GM12874 (cell line): ENCODE data around the gene RTP1.

Experiments used
- CTCF ChIP-seq: IDR thresholded peaks from 2 replicates; pipeline ENCODE4 v1.5.1; 2011; ENCODE audit warnings: low read depth, mild to moderate bottlenecking, control low read depth, low read length, moderate library complexity; ENCODE audit not compliant: insufficient read depth

Gene RTP1

GRCh38 chr3:187205683-187206082 lies 8.4 kb downstream of the RTP1 start:
- TF ChIP-seq CTCF, result no peak

GRCh38 chr3:187207062-187207461 lies 9.8 kb downstream of the RTP1 start:
- TF ChIP-seq CTCF, result no peak

GRCh38 chr3:187207624-187208023 lies 10.3 kb downstream of the RTP1 start:
- TF ChIP-seq CTCF, result no peak

- no peak for TF ChIP-seq CTCF
These were observed 10.9 kb downstream of the RTP1 start for GRCh38 chr3:187208159-187208558.

GRCh38 chr3:187209491-187209890 lies 12.2 kb downstream of the RTP1 start:
- TF ChIP-seq CTCF, result no peak

- no peak for TF ChIP-seq CTCF
These were observed 12.8 kb downstream of the RTP1 start for GRCh38 chr3:187210091-187210490.

- no peak for TF ChIP-seq CTCF
These were observed 13.4 kb downstream of the RTP1 start for GRCh38 chr3:187210545-187211327.
